Cardiac muscle cell (in vitro differentiated cells and primary cell): ENCODE data around the gene CCND2. TPM values are rescaled to one million over a fixed set of nuclear protein-coding genes. Genes with fewer than 3 reads are reported as not detected.

Experiments used
- DNase-seq, 2 donors: peaks; one replicate each; pipeline versions ENCODE4 v3.0.0 to v3.0.0-alpha.2; 2010 to 2017; ENCODE audit warnings: low read depth in 1 of 2, low spot score in 1 of 2
- H3K27ac ChIP-seq: fragments of 200-600 bp; sonication (generic); 2 replicates; pipeline ENCODE4 v1.5.1; 2016
- H3K27me3 ChIP-seq: fragments of 200-600 bp; sonication (generic); 2 replicates; pipeline ENCODE4 v1.6.0; 2016; ENCODE audit warnings: control low read depth
- H3K36me3 ChIP-seq: fragments of 200-600 bp; sonication (generic); 2 replicates; pipeline ENCODE4 v1.5.1; 2016; ENCODE audit warnings: control low read depth
- H3K4me1 ChIP-seq: fragments of 200-600 bp; sonication (generic); 2 replicates; pipeline ENCODE4 v1.8.1; 2017; ENCODE audit warnings: low read depth, mild to moderate bottlenecking, mixed run types
- H3K4me3 ChIP-seq: fragments of 200-600 bp; sonication (generic); 2 replicates; pipeline ENCODE4 v1.5.1; 2016; ENCODE audit warnings: mild to moderate bottlenecking
- H3K9me3 ChIP-seq: fragments of 200-600 bp; sonication (generic); 2 replicates; pipeline ENCODE4 v1.5.1; 2017; ENCODE audit warnings: low read depth, mild to moderate bottlenecking, control low read depth
- polyA plus RNA-seq: library from polyadenylated mRNA; unstranded; fragments of >200 nt; fragmentation: Nextera tagmentation; extraction: Ambion mirVana; gene quantifications from 2 replicates; pipeline ENCODE4 v1.2.1, GENCODE V29; 2016
- total RNA-seq: library from RNA; depleted of rRNA; stranded (reverse); fragments of >200 nt; gene quantifications from 2 replicates; pipeline ENCODE4 v1.2.3, GENCODE V29; 2016
- TF ChIP-seq, protein P1 (sequence below): IDR thresholded peaks from 2 replicates; pipeline ENCODE4 v1.5.1; 2012; ENCODE audit warnings: low read depth, mild to moderate bottlenecking, low read length

Gene CCND2
- total and polyA plus RNA-seq, 2 experiments from 2014 or later: 89.9 to 91.5 TPM

DNA sequence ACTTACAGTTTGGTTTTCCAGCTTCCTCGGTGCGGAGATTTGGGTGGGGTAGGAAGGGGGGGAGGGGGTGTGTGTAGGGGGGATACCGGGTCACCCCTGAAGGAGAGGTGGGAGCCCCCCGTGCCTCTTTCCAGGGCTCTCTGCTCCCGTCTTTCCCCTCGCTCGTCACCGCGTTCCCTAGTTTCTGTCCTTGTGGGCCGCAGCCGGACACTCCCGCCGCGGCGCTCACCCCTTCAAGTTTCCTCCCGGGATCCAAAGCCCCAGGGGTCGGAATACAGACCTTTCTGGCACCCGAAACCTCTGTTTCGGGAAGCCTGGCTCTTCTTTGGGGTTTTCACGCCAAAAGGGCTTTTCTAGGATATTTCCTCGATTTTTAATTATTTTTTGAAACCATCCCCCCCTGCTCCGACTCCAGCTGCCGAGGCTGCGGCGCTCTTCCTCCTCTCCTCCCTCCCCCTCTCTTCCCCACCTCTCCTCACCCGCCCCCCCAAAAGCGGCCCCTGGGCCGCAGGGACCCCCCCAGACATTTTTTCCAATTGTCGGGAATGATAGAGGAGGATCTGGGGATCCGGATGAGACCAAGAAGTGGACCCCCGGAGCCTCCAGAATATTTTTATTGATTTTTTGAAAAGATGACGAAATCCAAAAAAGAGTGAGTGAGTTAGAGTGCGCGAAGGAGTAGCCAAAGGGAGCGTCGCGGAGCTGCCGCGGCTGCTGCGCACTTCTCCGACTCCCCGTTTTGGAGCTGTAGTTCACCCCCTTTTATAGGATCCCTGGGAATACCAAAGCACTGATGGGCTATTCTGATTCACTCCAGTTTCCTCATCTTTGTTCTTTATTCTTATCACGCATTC lies 1.7 kb downstream of the CCND2 start:
- peak overlapping the region; percentile 61 for H3K27ac ChIP-seq
- H3K27me3 ChIP-seq: peaks cover 15% of the 10 kb centered on the region
- H3K36me3 ChIP-seq: no peaks in the 10 kb centered on the region
- peak in 1 of 2 donors; percentile 39 for DNase-seq
- H3K4me1 ChIP-seq: peaks cover 43% of the 10 kb centered on the region
- H3K4me3 ChIP-seq: peak overlapping the region; percentile 62
- TF ChIP-seq, protein P1, sequence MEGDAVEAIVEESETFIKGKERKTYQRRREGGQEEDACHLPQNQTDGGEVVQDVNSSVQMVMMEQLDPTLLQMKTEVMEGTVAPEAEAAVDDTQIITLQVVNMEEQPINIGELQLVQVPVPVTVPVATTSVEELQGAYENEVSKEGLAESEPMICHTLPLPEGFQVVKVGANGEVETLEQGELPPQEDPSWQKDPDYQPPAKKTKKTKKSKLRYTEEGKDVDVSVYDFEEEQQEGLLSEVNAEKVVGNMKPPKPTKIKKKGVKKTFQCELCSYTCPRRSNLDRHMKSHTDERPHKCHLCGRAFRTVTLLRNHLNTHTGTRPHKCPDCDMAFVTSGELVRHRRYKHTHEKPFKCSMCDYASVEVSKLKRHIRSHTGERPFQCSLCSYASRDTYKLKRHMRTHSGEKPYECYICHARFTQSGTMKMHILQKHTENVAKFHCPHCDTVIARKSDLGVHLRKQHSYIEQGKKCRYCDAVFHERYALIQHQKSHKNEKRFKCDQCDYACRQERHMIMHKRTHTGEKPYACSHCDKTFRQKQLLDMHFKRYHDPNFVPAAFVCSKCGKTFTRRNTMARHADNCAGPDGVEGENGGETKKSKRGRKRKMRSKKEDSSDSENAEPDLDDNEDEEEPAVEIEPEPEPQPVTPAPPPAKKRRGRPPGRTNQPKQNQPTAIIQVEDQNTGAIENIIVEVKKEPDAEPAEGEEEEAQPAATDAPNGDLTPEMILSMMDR: no peak
- H3K9me3 ChIP-seq: no peaks in the 10 kb centered on the region

- TF ChIP-seq, protein P1: no peak
- Histone ChIP-seq H3K36me3 (no peaks in the 10 kb centered on the region), H3K4me3 (peak overlapping the region; percentile 62), H3K27me3 (peaks cover 8% of the 10 kb centered on the region), H3K27ac (no peak overlapping the region), H3K9me3 (no peaks in the 10 kb centered on the region), H3K4me1 (peaks cover 46% of the 10 kb centered on the region)
- DNase-seq: no peak
Measured at GRCh38 chr12:4275870-4276301, 2.3 kb downstream of the CCND2 start.

- peak; percentile 92 to 96 for DNase-seq
- H3K9me3 ChIP-seq: no peaks in the 10 kb centered on the region
- H3K4me3 ChIP-seq: no peak overlapping the region
- H3K27ac ChIP-seq: peak overlapping the region; percentile 37
- TF ChIP-seq, protein P1: peak; percentile 90
- no peaks in the 10 kb centered on the region for H3K36me3 ChIP-seq
- peaks cover 46% of the 10 kb centered on the region for H3K4me1 ChIP-seq
- peaks cover 2% of the 10 kb centered on the region for H3K27me3 ChIP-seq
Measured at GRCh38 chr12:4276524-4277204, 3.1 kb downstream of the CCND2 start.

GRCh38 chr12:4277205-4277543 lies 3.6 kb downstream of the CCND2 start:
- Histone ChIP-seq H3K27me3 (peaks cover 2% of the 10 kb centered on the region), H3K4me1 (peaks cover 46% of the 10 kb centered on the region), H3K27ac (peak overlapping the region; percentile 46)

GRCh38 chr12:4277857-4278256 lies 4.3 kb downstream of the CCND2 start:
- H3K27ac ChIP-seq: peak overlapping the region; percentile 46
- no peak for DNase-seq
- H3K27me3 ChIP-seq: peaks cover under 1% of the 10 kb centered on the region
- TF ChIP-seq, protein P1: no peak
- H3K36me3 ChIP-seq: peaks cover under 1% of the 10 kb centered on the region
- no peak overlapping the region for H3K4me3 ChIP-seq
- peaks cover 40% of the 10 kb centered on the region for H3K4me1 ChIP-seq
- no peaks in the 10 kb centered on the region for H3K9me3 ChIP-seq

More at GRCh38 chr12:4277205-4277543, 3.6 kb downstream of the CCND2 start:
- no peaks in the 10 kb centered on the region for H3K9me3 ChIP-seq
- TF ChIP-seq, protein P1: no peak
- H3K36me3 ChIP-seq: no peaks in the 10 kb centered on the region
- no peak for DNase-seq
- no peak overlapping the region for H3K4me3 ChIP-seq
